GM19240 (cell line): ENCODE data around the gene PTX4.
"Not testable (repeated sequence)": the region's sequence is repeated elsewhere in the genome, so short reads cannot be mapped to it uniquely, and the experiment has no call there.

Source experiments
- DNase-seq: peaks from one replicate; pipeline ENCODE4 v3.0.0; 2011; ENCODE audit warnings: low spot score; ENCODE audit not compliant: insufficient read length

PTX4 gene

GRCh38 chr16:1485847-1486496 is 2.8 kb downstream of the PTX4 start:
- DNase-seq, result no peak

GRCh38 chr16:1481906-1482835 is 6.6 kb downstream of the PTX4 start:
- DNase-seq, result no peak

GRCh38 chr16:1478937-1479336 is 9.8 kb downstream of the PTX4 start:
- DNase-seq, result not testable (repeated sequence)

GRCh38 chr16:1477033-1477432 is 11.7 kb downstream of the PTX4 start:
- DNase-seq, result no peak

- DNase-seq, result no peak
Measured at GRCh38 chr16:1475552-1476114, 13.1 kb downstream of the PTX4 start.

- DNase-seq, result peak; percentile 98
Measured at GRCh38 chr16:1474796-1475551, 13.8 kb downstream of the PTX4 start, which contains the start of gene CLCN7. TSS of gene CLCN7 (minus strand) at chr16:1475028. CDS start at chr16:1474974, 54 bp downstream.

GRCh38 chr16:1474082-1474795 is 14.5 kb downstream of the PTX4 start:
- no peak for DNase-seq

GRCh38 chr16:1472974-1473373 is 15.8 kb downstream of the PTX4 start:
- DNase-seq, result no peak

- DNase-seq, result no peak
Measured at GRCh38 chr16:1471569-1472194, 17.1 kb downstream of the PTX4 start.

GRCh38 chr16:1470481-1471251 is 18.1 kb downstream of the PTX4 start:
- no peak for DNase-seq

GRCh38 chr16:1469693-1470201 is 19.0 kb downstream of the PTX4 start:
- DNase-seq, result no peak

- not testable (repeated sequence) for DNase-seq
Measured at GRCh38 chr16:1469141-1469540, 19.6 kb downstream of the PTX4 start.

GRCh38 chr16:1468426-1468810 is 20.3 kb downstream of the PTX4 start:
- DNase-seq, result no peak

- DNase-seq, result no peak
Measured at GRCh38 chr16:1466968-1467521, 21.7 kb downstream of the PTX4 start.

- DNase-seq, result no peak
Measured at GRCh38 chr16:1466054-1466453, 22.7 kb downstream of the PTX4 start.

- no peak for DNase-seq
Measured at GRCh38 chr16:1465567-1465915, 23.2 kb downstream of the PTX4 start.

- DNase-seq, result no peak
Measured at GRCh38 chr16:1464894-1465566, 23.7 kb downstream of the PTX4 start.

GRCh38 chr16:1464196-1464893 is 24.4 kb downstream of the PTX4 start:
- DNase-seq, result no peak
